Stomach (tissue), 4 donors: ENCODE measurements around the gene TAS2R60.

Experiments used
- CTCF ChIP-seq, 7 experiments: fragments of 450-650 bp in 4 of 7; fragments of 200-600 bp in 3 of 7; sonication (generic) in 3 of 7; IDR thresholded peaks; one replicate each; pipeline ENCODE4 v1.5.1; 2016 to 2019; ENCODE audit warnings: antibody characterized with exemption in 7 of 7, control low read depth in 2 of 7, mild to moderate bottlenecking in 1 of 7
- POLR2AphosphoS5 ChIP-seq, 3 donors: sonication (generic); formaldehyde crosslinking; IDR thresholded peaks; one replicate each; pipeline ENCODE4 v1.6.1; 2016; ENCODE audit warnings: antibody characterized with exemption in 3 of 3

GRCh38 chr7:143449793-143450192 lies 6.5 kb downstream of the TAS2R60 start:
- TF ChIP-seq POLR2AphosphoS5 (IDR thresholded peaks at IDR 0.05) (no peak), CTCF (IDR thresholded peaks at IDR 0.05) (no peak)
